Esophagus muscularis mucosa (tissue), 4 donors: ENCODE measurements around the gene EZR. TPM values are rescaled to one million over a fixed set of nuclear protein-coding genes. Genes with fewer than 3 reads are reported as not detected.

Source experiments
- DNase-seq: peaks from one replicate; pipeline ENCODE4 v3.0.0-alpha.2; 2017; ENCODE audit errors: extremely low spot score
- H3K27ac ChIP-seq, 4 donors: fragments of 200-600 bp; sonication (generic); replicated peaks in 1 of 4; 1 replicate in 3 of 4; 2 replicates in 1 of 4; pipeline ENCODE4 v1.5.1; 2016 to 2019; ENCODE audit warnings: mild to moderate bottlenecking in 1 of 4
- H3K27me3 ChIP-seq, 4 donors: fragments of 200-600 bp; sonication (generic); one replicate each; pipeline versions ENCODE4 v1.5.1 to v1.6.0; 2016 to 2019
- H3K36me3 ChIP-seq, 4 donors: fragments of 200-600 bp; sonication (generic); one replicate each; pipeline ENCODE4 v1.5.1; 2016 to 2019
- H3K4me1 ChIP-seq, 4 donors: fragments of 200-600 bp; sonication (generic); one replicate each; pipeline ENCODE4 v1.5.1; 2016 to 2019
- H3K4me3 ChIP-seq, 4 donors: fragments of 200-600 bp; sonication (generic); 1 replicate in 2 of 4; 2 replicates in 2 of 4; pipeline ENCODE4 v1.5.1; 2016 to 2019; ENCODE audit warnings: mild to moderate bottlenecking in 4 of 4, moderate library complexity in 1 of 4
- H3K9me3 ChIP-seq, 4 donors: fragments of 200-600 bp; sonication (generic); 1 replicate in 3 of 4; 2 replicates in 1 of 4; pipeline ENCODE4 v1.5.1; 2016 to 2019
- CTCF ChIP-seq, 3 experiments: fragments of 200-600 bp in 2 of 3; fragments of 450-650 bp in 1 of 3; sonication (generic) in 2 of 3; IDR thresholded peaks; one replicate each; pipeline ENCODE4 v1.5.1; 2017 to 2019; ENCODE audit warnings: antibody characterized with exemption in 3 of 3, mild to moderate bottlenecking in 2 of 3, moderate library complexity in 1 of 3
- EP300 ChIP-seq: sonication (generic); formaldehyde crosslinking; IDR thresholded peaks from one replicate; pipeline ENCODE4 v1.6.1; 2017; ENCODE audit warnings: antibody characterized with exemption
- POLR2A ChIP-seq: fragments of 450-650 bp; IDR thresholded peaks from one replicate; pipeline ENCODE4 v1.6.1; 2017; ENCODE audit warnings: antibody characterized with exemption, moderate library complexity, mild to moderate bottlenecking, low read depth
- POLR2AphosphoS5 ChIP-seq, 2 donors: sonication (generic); formaldehyde crosslinking; IDR thresholded peaks; one replicate each; pipeline ENCODE4 v1.6.1; 2017; ENCODE audit warnings: antibody characterized with exemption in 2 of 2
- WGBS: methylation state at CpG from one replicate; pipeline ENCODE4 v1.1.5; 2018; 5-methylcytosine and 5-hydroxymethylcytosine counted together
- intact Hi-C: fragments of 100-400 bp; cut with DNase I; formaldehyde crosslinking; loops from one replicate; pipeline ENCODE4 v1.15.1; 2023
- total RNA-seq, 4 donors: library from RNA; depleted of rRNA; stranded (reverse); fragments of >200 nt; gene quantifications; one replicate each; pipeline versions ENCODE4 v1.1.0 to v1.2.1, GENCODE V29; 2016

The EZR gene
- total RNA-seq, 4 donors from 2014 or later: 205 to 226 (median 212) TPM

- Histone ChIP-seq H3K9me3 (no peaks in the 10 kb centered on the region), H3K4me1 (peaks cover 0 to 5% (median 0%) of the 10 kb centered on the region in 4 donors), H3K27me3 (no peaks in the 10 kb centered on the region), H3K36me3 (no peaks in the 10 kb centered on the region), H3K27ac (no peak overlapping the region), H3K4me3 (no peak overlapping the region)
- no peak for DNase-seq
- WGBS: 92% methylated on average over 3 of the region's 4 CpGs
- TF ChIP-seq CTCF (IDR thresholded peaks at IDR 0.05): no peak
- no peak for TF ChIP-seq POLR2A
- no peak for TF ChIP-seq EP300
- TF ChIP-seq POLR2AphosphoS5 (IDR thresholded peaks at IDR 0.05): no peak
- intact Hi-C loops: no loop called here
These were observed 44.5 kb upstream of the EZR start for GRCh38 chr6:158863646-158864045.

- WGBS: 87% methylated on average over 4 of the region's 4 CpGs
- peaks cover 0 to 5% (median 0%) of the 10 kb centered on the region in 4 donors for H3K4me1 ChIP-seq
- TF ChIP-seq POLR2A: no peak
- TF ChIP-seq EP300: no peak
- H3K4me3 ChIP-seq: no peak overlapping the region
- DNase-seq: no peak
- H3K9me3 ChIP-seq: no peaks in the 10 kb centered on the region
- H3K27ac ChIP-seq: no peak overlapping the region
- intact Hi-C loops: no loop called here
- H3K36me3 ChIP-seq: no peaks in the 10 kb centered on the region
- no peaks in the 10 kb centered on the region for H3K27me3 ChIP-seq
These were observed 42.7 kb upstream of the EZR start for GRCh38 chr6:158861686-158862381.

- 96% methylated on average over 6 of the region's 6 CpGs for WGBS
- no peak for DNase-seq
- H3K9me3 ChIP-seq: no peaks in the 10 kb centered on the region
- H3K36me3 ChIP-seq: no peaks in the 10 kb centered on the region
- H3K27ac ChIP-seq: no peak overlapping the region
- TF ChIP-seq POLR2A (no peak), CTCF (IDR thresholded peaks at IDR 0.05) (no peak), EP300 (no peak), POLR2AphosphoS5 (IDR thresholded peaks at IDR 0.05) (no peak)
- peaks cover 4 to 19% (median 10%) of the 10 kb centered on the region in 4 donors for H3K4me1 ChIP-seq
- no peak overlapping the region for H3K4me3 ChIP-seq
- no peaks in the 10 kb centered on the region for H3K27me3 ChIP-seq
- intact Hi-C loops: no loop called here
These were observed 41.2 kb upstream of the EZR start for GRCh38 chr6:158860279-158860865.

- peaks cover 18 to 49% (median 42%) of the 10 kb centered on the region in 4 donors for H3K4me1 ChIP-seq
- TF ChIP-seq CTCF (IDR thresholded peaks at IDR 0.05) (no peak), EP300 (no peak), POLR2AphosphoS5 (IDR thresholded peaks at IDR 0.05) (no peak), POLR2A (no peak)
- intact Hi-C loops: no loop called here
- H3K4me3 ChIP-seq: no peak overlapping the region
- peak overlapping the region; percentile 69 to 83 (median 75) for H3K27ac ChIP-seq
- H3K27me3 ChIP-seq: no peaks in the 10 kb centered on the region
- no peaks in the 10 kb centered on the region for H3K9me3 ChIP-seq
- 35% methylated on average over 4 of the region's 4 CpGs for WGBS
- no peaks in the 10 kb centered on the region for H3K36me3 ChIP-seq
- DNase-seq: no peak
These were observed 37.1 kb upstream of the EZR start for GRCh38 chr6:158856261-158856660.

GRCh38 chr6:158854214-158855101 lies 35.3 kb upstream of the EZR start:
- Histone ChIP-seq H3K27ac (peak overlapping the region; percentile 69 to 83 (median 75)), H3K27me3 (no peaks in the 10 kb centered on the region), H3K4me1 (peaks cover 20 to 67% (median 59%) of the 10 kb centered on the region in 4 donors), H3K9me3 (no peaks in the 10 kb centered on the region), H3K4me3 (no peak overlapping the region), H3K36me3 (no peaks in the 10 kb centered on the region)
- intact Hi-C loops: no loop called here
- TF ChIP-seq POLR2A (no peak), CTCF (IDR thresholded peaks at IDR 0.05) (no peak), POLR2AphosphoS5 (IDR thresholded peaks at IDR 0.05) (no peak), EP300 (no peak)
- WGBS: 89% methylated on average over 7 of the region's 7 CpGs
- no peak for DNase-seq
